ENCODE results near the gene MGAT3. TPM values are rescaled to one million over a fixed set of nuclear protein-coding genes. Genes with fewer than 3 reads are reported as not detected.

Gene MGAT3
- total RNA-seq, 2 experiments from 2014 or later, result 16.3 to 44.3 TPM

DNA sequence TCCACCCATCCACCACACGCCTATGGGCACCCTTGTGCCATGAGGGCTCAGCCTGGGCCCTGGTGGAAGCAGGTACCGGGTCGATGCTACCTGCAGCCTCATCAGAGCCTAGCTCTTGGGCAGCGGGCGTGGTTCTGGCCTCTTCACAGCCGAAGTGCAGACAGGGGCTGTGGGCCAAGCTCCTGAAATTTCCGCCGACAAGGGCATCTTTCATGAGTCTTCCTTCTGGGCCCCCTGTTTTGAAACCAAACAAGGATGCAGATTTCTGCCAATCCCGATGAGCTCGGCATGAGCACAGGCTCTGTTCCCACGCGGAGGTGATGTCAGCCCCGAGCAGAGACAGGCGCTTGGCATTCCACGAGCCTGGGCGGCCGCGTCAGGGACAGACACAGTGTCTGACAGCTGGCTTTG, 22.6 kb upstream of the MGAT3 start:
- BruUV-seq (replicated peaks), result no TSS peak
- CTCF ChIA-PET (ENCODE audit: unreplicated experiment), result no interaction called here

DNA sequence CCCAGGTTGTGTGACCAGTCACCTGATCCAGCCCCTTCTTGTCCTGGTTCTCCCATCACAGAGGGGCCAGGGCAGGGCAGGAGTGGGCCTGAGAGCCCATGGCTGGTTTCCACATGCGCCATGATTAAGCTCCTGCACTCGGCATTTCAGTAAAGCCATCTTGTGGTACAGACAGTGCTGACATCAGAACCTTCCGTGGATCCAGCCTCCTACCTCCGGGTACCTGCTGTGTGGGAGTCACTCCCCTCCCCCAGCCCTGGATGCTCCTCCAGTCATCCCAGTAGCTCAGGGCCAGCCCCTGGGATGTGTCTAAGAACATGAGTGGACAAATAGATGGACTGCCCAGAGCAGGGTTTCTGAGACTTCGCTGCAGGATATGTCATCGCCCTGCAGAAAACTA, 22.1 kb upstream of the MGAT3 start:
- intact Hi-C loops (cut with micrococcal nuclease; ENCODE audit: unreplicated experiment), result no loop called here
- TF ChIP-seq EZH2phosphoT487 (IDR thresholded peaks at IDR 0.05; ENCODE audit: borderline replicate concordance, low read depth, low read length) (no peak), CTCF (conservative IDR thresholded peaks at IDR 0.05; ENCODE audit: low read length) (no peak)
- no peak overlapping the region for H3K4me3 ChIP-seq (ENCODE audit: low read depth, low read length, poor library complexity, severe bottlenecking)
- no peaks in the 10 kb centered on the region for H3K9me3 ChIP-seq (ENCODE audit: low read length)
- no peak overlapping the region for H3K27ac ChIP-seq (ENCODE audit: low read depth, low read length, poor library complexity, severe bottlenecking)
- no peaks in the 10 kb centered on the region for H3K79me2 ChIP-seq (ENCODE audit: insufficient read depth, low read depth, low read length)
- H3K4me1 ChIP-seq (ENCODE audit: insufficient read depth, low read length, poor library complexity, severe bottlenecking), result peaks cover 28% of the 10 kb centered on the region
- H2AFZ ChIP-seq (ENCODE audit: low read length), result no peak overlapping the region
- POLR2A ChIA-PET, result interaction anchor here (0.6 to 1.5 kb wide), 2 partner anchors 10 to 662 kb away, joined by 3 read pairs; no protein-coding TSS in a partner anchor
- H3K4me2 ChIP-seq (ENCODE audit: low read length), result no peak overlapping the region
- BruUV-seq (replicated peaks), result no TSS peak
- no peak for DNase-seq (ENCODE audit: low spot score)
- H4K20me1 ChIP-seq (ENCODE audit: insufficient read depth, low read length), result no peaks in the 10 kb centered on the region
- CTCF ChIA-PET (ENCODE audit: unreplicated experiment), result no interaction called here
- H3K9me2 ChIP-seq (ENCODE audit: insufficient read depth, low read length), result no peaks in the 10 kb centered on the region
- H3K36me3 ChIP-seq (ENCODE audit: insufficient read depth, low read length), result peaks cover 32% of the 10 kb centered on the region

More for the DNA sequence above, 22.6 kb upstream of the MGAT3 start:
- H3K9me3 ChIP-seq (ENCODE audit: low read length), result no peaks in the 10 kb centered on the region
- H3K27ac ChIP-seq (ENCODE audit: low read depth, low read length, poor library complexity, severe bottlenecking), result no peak overlapping the region
- H3K4me1 ChIP-seq (ENCODE audit: insufficient read depth, low read length, poor library complexity, severe bottlenecking), result peaks cover 23% of the 10 kb centered on the region
- no peak for DNase-seq (ENCODE audit: low spot score)
- no peaks in the 10 kb centered on the region for H3K9me2 ChIP-seq (ENCODE audit: insufficient read depth, low read length)
- intact Hi-C loops (cut with micrococcal nuclease; ENCODE audit: unreplicated experiment), result no loop called here
- POLR2A ChIA-PET, result interaction anchor here (1.5 kb wide), 1 partner anchor 11 kb away, joined by 3 read pairs; no protein-coding TSS in a partner anchor
- H3K79me2 ChIP-seq (ENCODE audit: insufficient read depth, low read depth, low read length), result no peaks in the 10 kb centered on the region
- TF ChIP-seq CTCF (conservative IDR thresholded peaks at IDR 0.05; ENCODE audit: low read length) (no peak), EZH2phosphoT487 (IDR thresholded peaks at IDR 0.05; ENCODE audit: borderline replicate concordance, low read depth, low read length) (no peak)
- no peak overlapping the region for H3K4me2 ChIP-seq (ENCODE audit: low read length)
- no peak overlapping the region for H2AFZ ChIP-seq (ENCODE audit: low read length)
- no peaks in the 10 kb centered on the region for H4K20me1 ChIP-seq (ENCODE audit: insufficient read depth, low read length)
- H3K4me3 ChIP-seq (ENCODE audit: low read depth, low read length, poor library complexity, severe bottlenecking), result no peak overlapping the region
- peaks cover 34% of the 10 kb centered on the region for H3K36me3 ChIP-seq (ENCODE audit: insufficient read depth, low read length)

GRCh38 chr22:39435616-39436015, 21.2 kb upstream of the MGAT3 start:
- no peaks in the 10 kb centered on the region for H3K9me3 ChIP-seq (ENCODE audit: low read length)
- CTCF ChIA-PET (ENCODE audit: unreplicated experiment), result no interaction called here
- H3K36me3 ChIP-seq (ENCODE audit: insufficient read depth, low read length), result peaks cover 23% of the 10 kb centered on the region
- H3K4me1 ChIP-seq (ENCODE audit: insufficient read depth, low read length, poor library complexity, severe bottlenecking), result peaks cover 30% of the 10 kb centered on the region
- no peaks in the 10 kb centered on the region for H4K20me1 ChIP-seq (ENCODE audit: insufficient read depth, low read length)
- TF ChIP-seq CTCF (conservative IDR thresholded peaks at IDR 0.05; ENCODE audit: low read length), result no peak
- TF ChIP-seq EZH2phosphoT487 (IDR thresholded peaks at IDR 0.05; ENCODE audit: borderline replicate concordance, low read depth, low read length), result no peak
- no peaks in the 10 kb centered on the region for H3K79me2 ChIP-seq (ENCODE audit: insufficient read depth, low read depth, low read length)
- no peak overlapping the region for H3K4me2 ChIP-seq (ENCODE audit: low read length)
- H2AFZ ChIP-seq (ENCODE audit: low read length), result no peak overlapping the region
- H3K4me3 ChIP-seq (ENCODE audit: low read depth, low read length, poor library complexity, severe bottlenecking), result no peak overlapping the region
- POLR2A ChIA-PET, result interaction anchor here (0.5 to 0.6 kb wide), 2 partner anchors 662 to 1433 kb away, joined by 3 to 5 read pairs; no protein-coding TSS in a partner anchor
- H3K27ac ChIP-seq (ENCODE audit: low read depth, low read length, poor library complexity, severe bottlenecking), result no peak overlapping the region
- H3K9me2 ChIP-seq (ENCODE audit: insufficient read depth, low read length), result no peaks in the 10 kb centered on the region
- intact Hi-C loops (cut with micrococcal nuclease; ENCODE audit: unreplicated experiment), result no loop called here
- DNase-seq (ENCODE audit: low spot score), result no peak
- no TSS peak for BruUV-seq (replicated peaks)

All from OCI-LY7 (cell line).